RWPE2 (cell line): Measurements from ENCODE around the gene IRS1.

ENCODE experiments used
- ATAC-seq: fragments of 200-7000 bp; cut with Tn5 transposase; 3 replicates; pipeline ENCODE4 v1.9.1; 2021; ENCODE audit warnings: low read depth
- DNase-seq: peaks from one replicate; pipeline ENCODE4 v3.0.0-alpha.2; 2020; ENCODE audit warnings: low spot score
- H3K27ac ChIP-seq: fragments of 450-650 bp; 2 replicates; pipeline ENCODE4 v1.5.1; 2017; ENCODE audit warnings: mild to moderate bottlenecking; ENCODE audit not compliant: poor library complexity, severe bottlenecking
- H3K27me3 ChIP-seq: fragments of 250-450 bp; sonication (Bioruptor Pico); 2 replicates; pipeline ENCODE4 v1.5.1; 2021; ENCODE audit warnings: mild to moderate bottlenecking, moderate library complexity; ENCODE audit not compliant: insufficient read depth, poor library complexity, severe bottlenecking
- H3K36me3 ChIP-seq: fragments of 250-450 bp; sonication (Bioruptor Pico); 2 replicates; pipeline ENCODE4 v1.5.1; 2020; ENCODE audit warnings: low read depth, mild to moderate bottlenecking, moderate library complexity
- H3K4me1 ChIP-seq: fragments of 250-450 bp; sonication (Bioruptor Pico); 2 replicates; pipeline ENCODE4 v1.5.1; 2021; ENCODE audit warnings: mild to moderate bottlenecking, moderate library complexity; ENCODE audit not compliant: insufficient read depth, poor library complexity, severe bottlenecking
- H3K4me3 ChIP-seq: fragments of 250-450 bp; sonication (Bioruptor Pico); 2 replicates; pipeline ENCODE4 v1.5.1; 2021; ENCODE audit warnings: mild to moderate bottlenecking, moderate library complexity; ENCODE audit not compliant: severe bottlenecking
- H3K9me3 ChIP-seq: fragments of 250-450 bp; sonication (Bioruptor Pico); 2 replicates; pipeline ENCODE4 v1.5.1; 2021; ENCODE audit warnings: mild to moderate bottlenecking, moderate library complexity; ENCODE audit not compliant: severe bottlenecking
- TF ChIP-seq, protein P1 (sequence below): fragments of 450-650 bp; IDR thresholded peaks from one replicate; pipeline ENCODE4 v1.5.1; 2017; ENCODE audit warnings: mild to moderate bottlenecking, moderate library complexity; ENCODE audit not compliant: poor library complexity, severe bottlenecking

IRS1 gene

GRCh38 chr2:226711606-226712296 lies 87.9 kb downstream of the IRS1 start:
- ATAC-seq: peak; percentile 44; the same call in 1 of the 3 replicates
- DNase-seq: no peak

GRCh38 chr2:226707499-226707898 lies 92.1 kb downstream of the IRS1 start:
- Histone ChIP-seq H3K4me1 (peaks cover 6% of the 10 kb centered on the region), H3K9me3 (no peaks in the 10 kb centered on the region), H3K4me3 (no peak overlapping the region), H3K36me3 (no peaks in the 10 kb centered on the region), H3K27me3 (no peaks in the 10 kb centered on the region), H3K27ac (no peak overlapping the region)
- DNase-seq: no peak
- TF ChIP-seq, protein P1, sequence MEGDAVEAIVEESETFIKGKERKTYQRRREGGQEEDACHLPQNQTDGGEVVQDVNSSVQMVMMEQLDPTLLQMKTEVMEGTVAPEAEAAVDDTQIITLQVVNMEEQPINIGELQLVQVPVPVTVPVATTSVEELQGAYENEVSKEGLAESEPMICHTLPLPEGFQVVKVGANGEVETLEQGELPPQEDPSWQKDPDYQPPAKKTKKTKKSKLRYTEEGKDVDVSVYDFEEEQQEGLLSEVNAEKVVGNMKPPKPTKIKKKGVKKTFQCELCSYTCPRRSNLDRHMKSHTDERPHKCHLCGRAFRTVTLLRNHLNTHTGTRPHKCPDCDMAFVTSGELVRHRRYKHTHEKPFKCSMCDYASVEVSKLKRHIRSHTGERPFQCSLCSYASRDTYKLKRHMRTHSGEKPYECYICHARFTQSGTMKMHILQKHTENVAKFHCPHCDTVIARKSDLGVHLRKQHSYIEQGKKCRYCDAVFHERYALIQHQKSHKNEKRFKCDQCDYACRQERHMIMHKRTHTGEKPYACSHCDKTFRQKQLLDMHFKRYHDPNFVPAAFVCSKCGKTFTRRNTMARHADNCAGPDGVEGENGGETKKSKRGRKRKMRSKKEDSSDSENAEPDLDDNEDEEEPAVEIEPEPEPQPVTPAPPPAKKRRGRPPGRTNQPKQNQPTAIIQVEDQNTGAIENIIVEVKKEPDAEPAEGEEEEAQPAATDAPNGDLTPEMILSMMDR: no peak
- no peak for ATAC-seq

More at GRCh38 chr2:226711606-226712296, 87.9 kb downstream of the IRS1 start:
- H3K27me3 ChIP-seq: no peaks in the 10 kb centered on the region
- no peaks in the 10 kb centered on the region for H3K9me3 ChIP-seq
- TF ChIP-seq, protein P1: no peak
- peaks cover 6% of the 10 kb centered on the region for H3K4me1 ChIP-seq
- H3K36me3 ChIP-seq: no peaks in the 10 kb centered on the region
- no peak overlapping the region for H3K4me3 ChIP-seq
- H3K27ac ChIP-seq: no peak overlapping the region

- Histone ChIP-seq H3K4me3 (no peak overlapping the region), H3K27me3 (no peaks in the 10 kb centered on the region), H3K27ac (no peak overlapping the region), H3K9me3 (no peaks in the 10 kb centered on the region), H3K4me1 (no peaks in the 10 kb centered on the region), H3K36me3 (no peaks in the 10 kb centered on the region)
- ATAC-seq: no peak
- no peak for DNase-seq
- TF ChIP-seq, protein P1: no peak
Measured at GRCh38 chr2:226705965-226706364, 93.7 kb downstream of the IRS1 start.

- Histone ChIP-seq H3K4me1 (no peaks in the 10 kb centered on the region), H3K27ac (no peak overlapping the region), H3K4me3 (no peak overlapping the region), H3K9me3 (no peaks in the 10 kb centered on the region), H3K36me3 (no peaks in the 10 kb centered on the region), H3K27me3 (no peaks in the 10 kb centered on the region)
- TF ChIP-seq, protein P1: no peak
- ATAC-seq (no peak), DNase-seq (no peak)
Measured at GRCh38 chr2:226705133-226705886, 94.3 kb downstream of the IRS1 start.
